ENCODE measurements around the gene MAP9. TPM values are rescaled to one million over a fixed set of nuclear protein-coding genes. Genes with fewer than 3 reads are reported as not detected.

Gene MAP9
- total and polyA plus RNA-seq, 4 donors, result 0.14 to 2.0 (median 0.77) TPM

Small RNA genes lying within 50 kb of the gene (small RNA-seq; reads per million reads assigned to genes)
- not detected for gene AC097467.4
- not detected for gene YWHAEP4

Other genes starting within 250 kb of the MAP9 start
- gene NPY2R, start 168.3 kb downstream of the MAP9 start, total RNA-seq, result not detected
- gene NPY2R, start 168.3 kb downstream of the MAP9 start, polyA plus RNA-seq, result under 1 TPM in 1 of 2 donors, not detected in 1; 0.04 TPM